ENCODE results near the gene FBXW11. TPM values are rescaled to one million over a fixed set of nuclear protein-coding genes. Genes with fewer than 3 reads are reported as not detected.

FBXW11 gene
- total and polyA plus RNA-seq, 2 of the 8 experiments (the other 6 are each of a cell fraction or from before 2014, with no cell fraction given): 45.0 to 75.6 TPM

- TF ChIP-seq CBX8 (IDR thresholded peaks at IDR 0.05; ENCODE audit: borderline replicate concordance, low read depth, low read length) (no peak), CEBPB (IDR thresholded peaks at IDR 0.05; ENCODE audit: low read depth, low read length) (no peak), RXRA (IDR thresholded peaks at IDR 0.05; ENCODE audit: insufficient read depth, low read depth, low read length) (no peak)
Observed at GRCh38 chr5:171820561-171820960, 185.9 kb downstream of the FBXW11 start (continued).

Measured in H1 (cell line).